Femur (tissue), 1 donor: ENCODE measurements around the gene ADH5.
"Not testable (repeated sequence)": the region's sequence is repeated elsewhere in the genome, so short reads cannot be mapped to it uniquely, and the experiment has no call there.

Experiments
- DNase-seq: peaks from one replicate; pipeline ENCODE4 v3.0.0-alpha.2; 2017

Gene ADH5

GRCh38 chr4:99028187-99028586 lies 60.4 kb downstream of the ADH5 start:
- no peak for DNase-seq

- no peak for DNase-seq
These were observed 61.3 kb downstream of the ADH5 start for GRCh38 chr4:99027304-99027703.

GRCh38 chr4:99025506-99025905 lies 63.1 kb downstream of the ADH5 start:
- no peak for DNase-seq

- no peak for DNase-seq
These were observed 63.9 kb downstream of the ADH5 start for GRCh38 chr4:99024481-99025275.

GRCh38 chr4:99023800-99024251 lies 64.8 kb downstream of the ADH5 start:
- not testable (repeated sequence) for DNase-seq

GRCh38 chr4:99022566-99022965 lies 66.0 kb downstream of the ADH5 start:
- no peak for DNase-seq

- no peak for DNase-seq
These were observed 67.2 kb downstream of the ADH5 start for GRCh38 chr4:99021386-99021785.
